Fibroblast of lung (primary cell): ENCODE data around the gene TTLL11. TPM values are rescaled to one million over a fixed set of nuclear protein-coding genes. Genes with fewer than 3 reads are reported as not detected.

ENCODE experiments used
- DNase-seq, 2 donors: peaks; one replicate each; pipeline versions ENCODE4 v3.0.0 to v3.0.0-alpha.2; 2010; ENCODE audit warnings: low read depth in 2 of 2
- H2AFZ ChIP-seq: 2 replicates; pipeline ENCODE4 v1.5.1; 2012; ENCODE audit warnings: low read length, control low read depth, inconsistent platforms
- H3K27ac ChIP-seq: 2 replicates; pipeline ENCODE4 v1.5.1; 2011; ENCODE audit warnings: low read length, control low read depth; ENCODE audit not compliant: insufficient read depth
- H3K27me3 ChIP-seq: 2 replicates; pipeline ENCODE4 v1.5.1; 2011; ENCODE audit warnings: mild to moderate bottlenecking, low read length; ENCODE audit not compliant: control insufficient read depth, insufficient read depth
- H3K36me3 ChIP-seq: 2 replicates; pipeline ENCODE4 v1.5.1; 2011; ENCODE audit warnings: low read length; ENCODE audit not compliant: control insufficient read depth, insufficient read depth
- H3K4me1 ChIP-seq: 2 replicates; pipeline ENCODE4 v1.5.1; 2011; ENCODE audit warnings: low read length; ENCODE audit not compliant: control insufficient read depth, insufficient read depth; ENCODE audit errors: extremely low read depth
- H3K4me2 ChIP-seq: 2 replicates; pipeline ENCODE4 v1.5.1; 2011; ENCODE audit warnings: low read length, control low read depth; ENCODE audit not compliant: insufficient read depth; ENCODE audit errors: extremely low read depth
- H3K4me3 ChIP-seq, 4 experiments: fragments of 200-600 bp in 1 of 4; sonication (generic) in 1 of 4; replicated peaks in 1 of 4; 2 replicates each; pipeline ENCODE4 v1.5.1; 2011 to 2016; ENCODE audit warnings: low read length in 4 of 4, low read depth in 3 of 4, mild to moderate bottlenecking in 3 of 4, control low read depth in 2 of 4, inconsistent platforms in 1 of 4, mixed read lengths in 1 of 4; ENCODE audit not compliant: insufficient read depth in 1 of 4; ENCODE audit errors: control extremely low read depth in 1 of 4
- H3K79me2 ChIP-seq: 2 replicates; pipeline ENCODE4 v1.5.1; 2012; ENCODE audit warnings: mild to moderate bottlenecking, low read length, inconsistent platforms; ENCODE audit not compliant: control insufficient read depth, insufficient read depth
- H3K9ac ChIP-seq: 2 replicates; pipeline ENCODE4 v1.5.1; 2011; ENCODE audit warnings: mild to moderate bottlenecking, low read length, control low read depth; ENCODE audit not compliant: insufficient read depth
- H3K9me3 ChIP-seq: 2 replicates; pipeline ENCODE4 v1.5.1; 2012; ENCODE audit warnings: low read depth, low read length; ENCODE audit not compliant: control insufficient read depth, insufficient read depth
- H4K20me1 ChIP-seq: 2 replicates; pipeline ENCODE4 v1.5.1; 2011; ENCODE audit warnings: low read length; ENCODE audit not compliant: control insufficient read depth, insufficient read depth; ENCODE audit errors: extremely low read depth
- EZH2 ChIP-seq: IDR thresholded peaks from 2 replicates; pipeline ENCODE4 v1.5.1; 2012; ENCODE audit warnings: low read length, control low read depth, mild to moderate bottlenecking; ENCODE audit errors: missing control alignments
- polyA plus RNA-seq, 2 donors: library from polyadenylated mRNA; depleted of rRNA in 1 of 2; stranded (reverse) in 1 of 2; unstranded in 1 of 2; fragments of >200 nt; gene quantifications; 2 replicates each; pipeline ENCODE4 v1.2.1, GENCODE V29; 2011 to 2012; ENCODE audit warnings: missing spikeins in 1 of 2
- total RNA-seq: library from RNA; depleted of rRNA; stranded (reverse); fragments of >200 nt; gene quantifications from 2 replicates; pipeline ENCODE4 v1.2.1, GENCODE V29; 2014
- TF ChIP-seq, protein P1 (sequence below), 2 donors: IDR thresholded peaks in 1 of 2; conservative IDR thresholded peaks in 1 of 2; 1 replicate in 1 of 2; 2 replicates in 1 of 2; pipeline ENCODE4 v1.5.1; 2011 to 2012; ENCODE audit warnings: low read length in 2 of 2, control low read depth in 1 of 2, inconsistent platforms in 1 of 2, low read depth in 1 of 2, mild to moderate bottlenecking in 1 of 2

The TTLL11 gene
- total and polyA plus RNA-seq, 2 donors (not counting 1 experiment from before 2014, with no cell fraction given) = 3.9 to 4.8 TPM

DNA sequence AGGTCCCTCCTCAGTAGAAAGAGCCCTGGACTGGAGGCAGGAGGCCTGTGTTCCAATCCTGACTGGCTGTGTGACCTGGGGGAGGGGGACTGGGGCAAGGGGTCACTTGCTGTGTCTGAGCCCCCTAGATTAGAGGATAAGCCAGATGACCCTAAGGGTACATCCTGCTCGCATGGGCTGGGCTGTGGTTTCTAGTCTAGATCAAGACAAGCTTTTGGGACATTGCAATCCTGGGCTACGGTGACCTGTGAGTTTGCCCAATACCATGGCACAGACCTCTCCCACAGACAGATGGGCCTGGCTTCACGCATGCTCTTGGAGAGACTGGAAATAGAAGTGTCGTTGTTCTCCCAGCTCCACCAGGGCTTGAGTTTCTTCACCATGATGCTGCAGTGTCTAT, 39.4 kb upstream of the TTLL11 start:
- Histone ChIP-seq H4K20me1 (no peaks in the 10 kb centered on the region), H3K79me2 (no peaks in the 10 kb centered on the region)
- no peak for DNase-seq

DNA sequence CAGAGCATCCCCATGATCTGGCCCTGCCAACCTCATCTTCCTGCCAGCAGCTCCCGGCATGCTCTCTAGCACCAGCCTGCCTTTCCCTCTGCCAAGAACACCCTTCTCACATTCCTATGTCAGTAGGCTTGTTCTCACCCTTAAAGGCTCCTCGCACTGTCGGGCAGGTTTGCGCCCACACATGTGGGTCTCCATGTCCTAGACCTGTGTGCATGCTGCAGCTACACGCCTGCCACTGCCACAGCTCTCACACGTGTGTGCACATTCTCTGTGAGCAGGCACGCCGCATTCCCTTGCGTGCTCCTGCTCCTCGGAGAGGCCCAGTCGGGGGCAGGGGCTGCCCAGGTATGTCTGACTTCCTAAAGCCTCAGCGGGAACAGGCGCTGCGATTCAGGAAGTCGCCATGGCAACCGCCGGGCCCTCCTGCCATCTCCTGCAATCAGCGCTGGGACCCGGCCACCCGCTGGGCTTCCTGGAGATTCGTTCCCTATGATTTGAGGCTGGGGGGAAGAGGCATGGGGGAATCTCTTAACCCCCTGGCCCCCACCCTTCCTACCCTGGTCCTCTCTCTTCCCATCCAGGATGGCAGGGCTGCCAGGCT, 38.4 kb upstream of the TTLL11 start:
- H3K4me1 ChIP-seq = peaks cover 2% of the 10 kb centered on the region
- H3K9ac ChIP-seq = no peak overlapping the region
- no peak overlapping the region for H3K27ac ChIP-seq
- H4K20me1 ChIP-seq = no peaks in the 10 kb centered on the region
- no peak overlapping the region for H3K4me3 ChIP-seq
- no peak overlapping the region for H3K4me2 ChIP-seq
- TF ChIP-seq EZH2 = no peak
- TF ChIP-seq, protein P1, sequence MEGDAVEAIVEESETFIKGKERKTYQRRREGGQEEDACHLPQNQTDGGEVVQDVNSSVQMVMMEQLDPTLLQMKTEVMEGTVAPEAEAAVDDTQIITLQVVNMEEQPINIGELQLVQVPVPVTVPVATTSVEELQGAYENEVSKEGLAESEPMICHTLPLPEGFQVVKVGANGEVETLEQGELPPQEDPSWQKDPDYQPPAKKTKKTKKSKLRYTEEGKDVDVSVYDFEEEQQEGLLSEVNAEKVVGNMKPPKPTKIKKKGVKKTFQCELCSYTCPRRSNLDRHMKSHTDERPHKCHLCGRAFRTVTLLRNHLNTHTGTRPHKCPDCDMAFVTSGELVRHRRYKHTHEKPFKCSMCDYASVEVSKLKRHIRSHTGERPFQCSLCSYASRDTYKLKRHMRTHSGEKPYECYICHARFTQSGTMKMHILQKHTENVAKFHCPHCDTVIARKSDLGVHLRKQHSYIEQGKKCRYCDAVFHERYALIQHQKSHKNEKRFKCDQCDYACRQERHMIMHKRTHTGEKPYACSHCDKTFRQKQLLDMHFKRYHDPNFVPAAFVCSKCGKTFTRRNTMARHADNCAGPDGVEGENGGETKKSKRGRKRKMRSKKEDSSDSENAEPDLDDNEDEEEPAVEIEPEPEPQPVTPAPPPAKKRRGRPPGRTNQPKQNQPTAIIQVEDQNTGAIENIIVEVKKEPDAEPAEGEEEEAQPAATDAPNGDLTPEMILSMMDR (conservative IDR thresholded peaks at IDR 0.05 in 1 of 2, IDR thresholded peaks at IDR 0.05 in 1 of 2; ENCODE audit: low read depth in 1 of 2, low read length in 2 of 2) = no peak
- no peak overlapping the region for H2AFZ ChIP-seq
- peaks cover 5% of the 10 kb centered on the region for H3K27me3 ChIP-seq
- H3K36me3 ChIP-seq = no peaks in the 10 kb centered on the region
- no peaks in the 10 kb centered on the region for H3K9me3 ChIP-seq
- DNase-seq = no peak
- no peaks in the 10 kb centered on the region for H3K79me2 ChIP-seq

More for the DNA sequence above, 39.4 kb upstream of the TTLL11 start:
- Histone ChIP-seq H2AFZ (no peak overlapping the region), H3K4me1 (peaks cover 2% of the 10 kb centered on the region), H3K9ac (no peak overlapping the region), H3K27ac (no peak overlapping the region), H3K4me3 (no peak overlapping the region), H3K4me2 (no peak overlapping the region), H3K27me3 (peaks cover 5% of the 10 kb centered on the region), H3K9me3 (no peaks in the 10 kb centered on the region), H3K36me3 (no peaks in the 10 kb centered on the region)
- TF ChIP-seq EZH2 = no peak
- TF ChIP-seq, protein P1 (conservative IDR thresholded peaks at IDR 0.05 in 1 of 2, IDR thresholded peaks at IDR 0.05 in 1 of 2; ENCODE audit: low read depth in 1 of 2, low read length in 2 of 2) = no peak

DNA sequence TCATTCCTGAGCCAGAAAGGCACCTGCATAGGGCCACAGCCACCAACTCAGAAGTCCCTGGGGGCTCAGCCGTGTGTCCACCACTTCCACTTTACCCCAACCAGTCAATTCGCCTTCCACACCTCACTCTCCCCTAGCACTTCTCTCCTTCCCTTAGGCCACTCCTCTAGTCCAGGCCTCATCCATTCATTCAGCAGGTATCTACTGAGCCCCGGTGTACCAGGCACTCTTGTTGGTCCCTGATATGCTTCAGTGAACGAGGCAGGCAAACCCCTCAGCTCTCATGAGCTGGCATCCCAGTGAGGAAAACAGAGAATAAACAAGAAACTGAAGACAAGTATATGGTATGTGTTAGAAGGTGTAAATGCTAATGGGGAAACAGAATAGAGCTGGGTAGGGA, 37.7 kb upstream of the TTLL11 start:
- no peaks in the 10 kb centered on the region for H3K79me2 ChIP-seq
- H3K36me3 ChIP-seq = no peaks in the 10 kb centered on the region
- H2AFZ ChIP-seq = no peak overlapping the region
- H3K4me2 ChIP-seq = no peak overlapping the region
- H3K9ac ChIP-seq = no peak overlapping the region
- no peak for TF ChIP-seq EZH2
- TF ChIP-seq, protein P1 (conservative IDR thresholded peaks at IDR 0.05 in 1 of 2, IDR thresholded peaks at IDR 0.05 in 1 of 2; ENCODE audit: low read depth in 1 of 2, low read length in 2 of 2) = no peak
- peaks cover 8% of the 10 kb centered on the region for H3K4me1 ChIP-seq
- H3K27ac ChIP-seq = no peak overlapping the region
- no peaks in the 10 kb centered on the region for H4K20me1 ChIP-seq
- DNase-seq = no peak
- no peak overlapping the region for H3K4me3 ChIP-seq
- no peaks in the 10 kb centered on the region for H3K9me3 ChIP-seq
- H3K27me3 ChIP-seq = peaks cover 5% of the 10 kb centered on the region
